Mesendoderm (in vitro differentiated cells): ENCODE measurements around the gene PTGR1.

Experiments used
- DNase-seq: peaks from one replicate; pipeline ENCODE4 v3.0.0; 2013
- H2AK5ac ChIP-seq: 2 replicates; pipeline ENCODE4 v1.6.1; 2013; ENCODE audit warnings: low read length, inconsistent platforms
- H2BK120ac ChIP-seq: 2 replicates; pipeline ENCODE4 v1.6.1; 2013; ENCODE audit warnings: low read depth, mild to moderate bottlenecking, low read length, moderate library complexity, mixed read lengths
- H2BK15ac ChIP-seq: replicated peaks from 2 replicates; pipeline ENCODE4 v1.6.1; 2013; ENCODE audit warnings: low read depth, mild to moderate bottlenecking, moderate library complexity
- H2BK5ac ChIP-seq: 2 replicates; pipeline ENCODE4 v1.6.1; 2013; ENCODE audit warnings: low read length, inconsistent platforms
- H3K18ac ChIP-seq: 2 replicates; pipeline ENCODE4 v1.6.1; 2013; ENCODE audit warnings: mild to moderate bottlenecking, low read length, mixed read lengths
- H3K23ac ChIP-seq: one replicate; pipeline ENCODE4 v1.6.1; 2013; ENCODE audit warnings: low read length
- H3K27ac ChIP-seq: 2 replicates; pipeline ENCODE4 v1.5.1; 2013; ENCODE audit warnings: low read depth, mild to moderate bottlenecking, inconsistent platforms, low read length, moderate library complexity
- H3K27me3 ChIP-seq: 2 replicates; pipeline ENCODE4 v1.6.1; 2013; ENCODE audit warnings: low read length, control low read depth, mild to moderate bottlenecking, inconsistent platforms; ENCODE audit not compliant: insufficient read depth, poor library complexity
- H3K36me3 ChIP-seq: 2 replicates; pipeline ENCODE4 v1.6.1; 2013; ENCODE audit warnings: low read length, inconsistent platforms; ENCODE audit not compliant: control insufficient read depth, insufficient read depth
- H3K4ac ChIP-seq: one replicate; pipeline ENCODE4 v1.6.1; 2013; ENCODE audit warnings: low read depth, mild to moderate bottlenecking, low read length, moderate library complexity
- H3K4me1 ChIP-seq: 2 replicates; pipeline ENCODE4 v1.6.1; 2013; ENCODE audit warnings: low read depth, low read length, inconsistent platforms; ENCODE audit not compliant: control insufficient read depth
- H3K4me2 ChIP-seq: 2 replicates; pipeline ENCODE4 v1.6.1; 2013; ENCODE audit warnings: low read length
- H3K4me3 ChIP-seq: 2 replicates; pipeline ENCODE4 v1.5.1; 2013; ENCODE audit warnings: mild to moderate bottlenecking, low read length
- H3K56ac ChIP-seq: one replicate; pipeline ENCODE4 v1.6.1; 2013; ENCODE audit warnings: low read length
- H3K79me1 ChIP-seq: 2 replicates; pipeline ENCODE4 v1.6.1; 2013; ENCODE audit warnings: low read length, inconsistent platforms
- H3K79me2 ChIP-seq: 2 replicates; pipeline ENCODE4 v1.6.1; 2013; ENCODE audit warnings: mild to moderate bottlenecking, low read length; ENCODE audit not compliant: control insufficient read depth, insufficient read depth
- H3K9ac ChIP-seq: 2 replicates; pipeline ENCODE4 v1.6.1; 2013; ENCODE audit warnings: low read length, inconsistent platforms
- H4K5ac ChIP-seq: one replicate; pipeline ENCODE4 v1.6.1; 2013; ENCODE audit warnings: low read length
- H4K8ac ChIP-seq: one replicate; pipeline ENCODE4 v1.6.1; 2013; ENCODE audit warnings: low read depth, mild to moderate bottlenecking, control low read depth, low read length, moderate library complexity
- WGBS: extraction: QIAGEN DNeasy Blood & Tissue Kit; methylation state at CpG from one replicate; pipeline ENCODE4 v1.1.7; 2013; ENCODE audit warnings: low lambda C conversion rate, missing lambda C conversion rate; ENCODE audit not compliant: insufficient coverage; ENCODE audit errors: extremely low coverage; 5-methylcytosine and 5-hydroxymethylcytosine counted together

The PTGR1 gene

GRCh38 chr9:111613436-111614040 is 14.1 kb upstream of the PTGR1 start:
- H2BK120ac ChIP-seq = no peak overlapping the region
- H2BK5ac ChIP-seq = no peak overlapping the region
- no peaks in the 10 kb centered on the region for H3K27me3 ChIP-seq
- no peak overlapping the region for H2BK15ac ChIP-seq
- no peak overlapping the region for H2AK5ac ChIP-seq
- H4K8ac ChIP-seq = no peak overlapping the region
- no peak overlapping the region for H3K27ac ChIP-seq
- no peak overlapping the region for H3K4ac ChIP-seq
- no CpG with 5 or more reads among the region's 4 CpGs for WGBS
- no peak overlapping the region for H3K4me2 ChIP-seq
- DNase-seq = no peak
- no peak overlapping the region for H3K18ac ChIP-seq
- H3K36me3 ChIP-seq = no peaks in the 10 kb centered on the region
- H3K56ac ChIP-seq = no peak overlapping the region
- H4K5ac ChIP-seq = no peak overlapping the region
- H3K79me2 ChIP-seq = no peaks in the 10 kb centered on the region
- H3K4me3 ChIP-seq = no peak overlapping the region
- no peak overlapping the region for H3K9ac ChIP-seq
- H3K4me1 ChIP-seq = no peaks in the 10 kb centered on the region
- H3K79me1 ChIP-seq = no peaks in the 10 kb centered on the region
- no peak overlapping the region for H3K23ac ChIP-seq

- no CpG with 5 or more reads among the region's 7 CpGs for WGBS
- Histone ChIP-seq H2BK5ac (no peak overlapping the region), H3K36me3 (no peaks in the 10 kb centered on the region)
These were observed 11.4 kb upstream of the PTGR1 start for GRCh38 chr9:111610845-111611244.

GRCh38 chr9:111610149-111610548 is 10.7 kb upstream of the PTGR1 start:
- Histone ChIP-seq H3K79me2 (no peaks in the 10 kb centered on the region), H3K4me2 (no peak overlapping the region), H3K36me3 (no peaks in the 10 kb centered on the region), H3K4me3 (no peak overlapping the region), H3K18ac (no peak overlapping the region), H2AK5ac (no peak overlapping the region), H2BK15ac (no peak overlapping the region), H3K79me1 (no peaks in the 10 kb centered on the region), H3K27ac (no peak overlapping the region), H3K27me3 (no peaks in the 10 kb centered on the region), H4K5ac (no peak overlapping the region), H3K23ac (no peak overlapping the region), H4K8ac (no peak overlapping the region), H3K56ac (no peak overlapping the region), H3K9ac (no peak overlapping the region), H2BK5ac (no peak overlapping the region), H2BK120ac (no peak overlapping the region), H3K4ac (no peak overlapping the region), H3K4me1 (no peaks in the 10 kb centered on the region)
- no peak for DNase-seq
- WGBS = no CpG with 5 or more reads among the region's 5 CpGs

More at GRCh38 chr9:111610845-111611244, 11.4 kb upstream of the PTGR1 start:
- Histone ChIP-seq H3K27ac (no peak overlapping the region), H3K79me1 (no peaks in the 10 kb centered on the region), H3K18ac (no peak overlapping the region), H3K4me1 (no peaks in the 10 kb centered on the region), H3K23ac (no peak overlapping the region), H3K27me3 (no peaks in the 10 kb centered on the region), H2BK15ac (no peak overlapping the region), H2AK5ac (no peak overlapping the region), H3K9ac (no peak overlapping the region), H4K8ac (no peak overlapping the region), H3K56ac (no peak overlapping the region), H3K4me2 (no peak overlapping the region), H3K4ac (no peak overlapping the region), H3K79me2 (no peaks in the 10 kb centered on the region), H3K4me3 (no peak overlapping the region), H2BK120ac (no peak overlapping the region), H4K5ac (no peak overlapping the region)
- no peak for DNase-seq

- no peak overlapping the region for H3K23ac ChIP-seq
- H2BK15ac ChIP-seq = no peak overlapping the region
- no peak overlapping the region for H3K4me3 ChIP-seq
- no peak overlapping the region for H3K4me2 ChIP-seq
- peaks cover 7% of the 10 kb centered on the region for H3K4me1 ChIP-seq
- H3K56ac ChIP-seq = peak overlapping the region; percentile 27
- H2AK5ac ChIP-seq = no peak overlapping the region
- no peak overlapping the region for H4K8ac ChIP-seq
- H3K79me2 ChIP-seq = no peaks in the 10 kb centered on the region
- no peak overlapping the region for H4K5ac ChIP-seq
- H3K4ac ChIP-seq = no peak overlapping the region
- peak overlapping the region; percentile 17 for H2BK5ac ChIP-seq
- no peak for DNase-seq
- no CpG with 5 or more reads among the region's 9 CpGs for WGBS
- no peak overlapping the region for H3K18ac ChIP-seq
- H2BK120ac ChIP-seq = no peak overlapping the region
- H3K9ac ChIP-seq = no peak overlapping the region
- no peaks in the 10 kb centered on the region for H3K79me1 ChIP-seq
- H3K27ac ChIP-seq = no peak overlapping the region
- H3K36me3 ChIP-seq = no peaks in the 10 kb centered on the region
- no peaks in the 10 kb centered on the region for H3K27me3 ChIP-seq
These were observed 5.7 kb upstream of the PTGR1 start for GRCh38 chr9:111605041-111605559.

- no peaks in the 10 kb centered on the region for H3K36me3 ChIP-seq
- peak overlapping the region; percentile 82 for H3K4ac ChIP-seq
- no CpG with 5 or more reads among the region's 16 CpGs for WGBS
- H3K9ac ChIP-seq = peak overlapping the region; percentile 23
- H3K79me1 ChIP-seq = no peaks in the 10 kb centered on the region
- no peak overlapping the region for H4K5ac ChIP-seq
- peak overlapping the region; percentile 88 for H2BK5ac ChIP-seq
- H3K56ac ChIP-seq = peak overlapping the region; percentile 78
- H3K27ac ChIP-seq = peak overlapping the region; percentile 87
- peak overlapping the region; percentile 37 for H2AK5ac ChIP-seq
- DNase-seq = peak; percentile 78
- no peak overlapping the region for H3K4me3 ChIP-seq
- no peak overlapping the region for H3K4me2 ChIP-seq
- H3K4me1 ChIP-seq = peaks cover 7% of the 10 kb centered on the region
- H3K18ac ChIP-seq = peak overlapping the region; percentile 64
- no peak overlapping the region for H2BK15ac ChIP-seq
- no peaks in the 10 kb centered on the region for H3K79me2 ChIP-seq
- no peaks in the 10 kb centered on the region for H3K27me3 ChIP-seq
- no peak overlapping the region for H2BK120ac ChIP-seq
- H4K8ac ChIP-seq = no peak overlapping the region
- peak overlapping the region; percentile 98 for H3K23ac ChIP-seq
These were observed 4.7 kb upstream of the PTGR1 start for GRCh38 chr9:111604054-111604615.
